ENCODE results near the gene ARHGAP26. TPM values are rescaled to one million over a fixed set of nuclear protein-coding genes. Genes with fewer than 3 reads are reported as not detected.

The ARHGAP26 gene
- total RNA-seq, 4 donors from 2014 or later: 28.2 to 52.3 (median 37.9) TPM

DNA sequence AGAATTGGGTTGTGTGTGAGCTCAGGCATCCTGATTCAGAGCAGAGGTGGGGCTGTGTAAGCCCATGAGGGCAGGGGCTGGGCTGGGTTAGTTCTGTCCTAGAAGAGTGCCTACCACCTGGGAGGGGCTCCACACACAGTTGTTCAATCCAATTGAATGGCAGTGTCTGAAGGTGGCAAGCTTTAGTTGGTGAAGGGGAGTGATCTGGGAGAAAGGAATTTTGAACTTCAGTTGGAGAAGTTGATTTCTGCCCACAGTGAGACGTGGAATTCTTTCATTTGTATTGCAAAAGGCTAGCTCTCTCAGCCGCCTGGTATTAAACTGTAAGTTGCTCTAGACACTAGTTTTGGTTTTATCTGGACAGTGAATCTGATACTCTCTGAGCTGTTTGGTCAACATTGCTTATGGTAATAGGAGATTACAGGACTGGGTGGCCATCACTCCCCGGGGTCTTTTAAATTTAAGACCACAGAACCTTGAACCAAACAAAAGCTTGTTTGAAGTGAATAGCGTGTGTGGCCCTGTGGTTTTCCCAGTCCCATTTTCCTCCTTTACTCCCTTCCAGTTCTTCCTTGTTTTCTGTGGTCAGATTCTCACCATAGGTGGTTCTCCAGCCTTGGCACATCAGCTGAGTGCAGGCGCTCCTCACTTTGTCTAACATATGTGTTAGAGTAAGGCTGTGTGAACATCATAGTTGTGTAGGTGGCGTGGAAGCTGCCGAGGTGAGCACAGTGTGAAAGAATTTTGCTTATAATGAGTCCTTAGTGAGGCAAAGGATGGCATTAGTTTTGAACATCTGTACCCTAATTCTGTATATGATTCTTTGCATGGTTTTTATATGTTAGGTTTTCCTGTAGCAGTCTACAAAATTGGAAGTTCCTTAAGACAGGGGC is 78.0 kb downstream of the ARHGAP26 start:
- intact Hi-C loops (cut with DNase I): no loop called here
- Histone ChIP-seq H3K27me3 (no peaks in the 10 kb centered on the region), H3K36me3 (no peaks in the 10 kb centered on the region), H3K4me1 (peaks cover 16 to 31% of the 10 kb centered on the region in 2 donors), H3K27ac (no peak overlapping the region), H3K4me3 (replicated peaks in 1 of 3) (no peak overlapping the region), H3K9me3 (no peaks in the 10 kb centered on the region)
- 90 to 93% methylated on average over 7 of the region's 7 CpGs for WGBS, 2 donors
- no peak for TF ChIP-seq POLR2A (IDR thresholded peaks at IDR 0.05)
- TF ChIP-seq, protein P1, sequence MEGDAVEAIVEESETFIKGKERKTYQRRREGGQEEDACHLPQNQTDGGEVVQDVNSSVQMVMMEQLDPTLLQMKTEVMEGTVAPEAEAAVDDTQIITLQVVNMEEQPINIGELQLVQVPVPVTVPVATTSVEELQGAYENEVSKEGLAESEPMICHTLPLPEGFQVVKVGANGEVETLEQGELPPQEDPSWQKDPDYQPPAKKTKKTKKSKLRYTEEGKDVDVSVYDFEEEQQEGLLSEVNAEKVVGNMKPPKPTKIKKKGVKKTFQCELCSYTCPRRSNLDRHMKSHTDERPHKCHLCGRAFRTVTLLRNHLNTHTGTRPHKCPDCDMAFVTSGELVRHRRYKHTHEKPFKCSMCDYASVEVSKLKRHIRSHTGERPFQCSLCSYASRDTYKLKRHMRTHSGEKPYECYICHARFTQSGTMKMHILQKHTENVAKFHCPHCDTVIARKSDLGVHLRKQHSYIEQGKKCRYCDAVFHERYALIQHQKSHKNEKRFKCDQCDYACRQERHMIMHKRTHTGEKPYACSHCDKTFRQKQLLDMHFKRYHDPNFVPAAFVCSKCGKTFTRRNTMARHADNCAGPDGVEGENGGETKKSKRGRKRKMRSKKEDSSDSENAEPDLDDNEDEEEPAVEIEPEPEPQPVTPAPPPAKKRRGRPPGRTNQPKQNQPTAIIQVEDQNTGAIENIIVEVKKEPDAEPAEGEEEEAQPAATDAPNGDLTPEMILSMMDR (IDR thresholded peaks at IDR 0.05): no peak
- no peak for DNase-seq

DNA sequence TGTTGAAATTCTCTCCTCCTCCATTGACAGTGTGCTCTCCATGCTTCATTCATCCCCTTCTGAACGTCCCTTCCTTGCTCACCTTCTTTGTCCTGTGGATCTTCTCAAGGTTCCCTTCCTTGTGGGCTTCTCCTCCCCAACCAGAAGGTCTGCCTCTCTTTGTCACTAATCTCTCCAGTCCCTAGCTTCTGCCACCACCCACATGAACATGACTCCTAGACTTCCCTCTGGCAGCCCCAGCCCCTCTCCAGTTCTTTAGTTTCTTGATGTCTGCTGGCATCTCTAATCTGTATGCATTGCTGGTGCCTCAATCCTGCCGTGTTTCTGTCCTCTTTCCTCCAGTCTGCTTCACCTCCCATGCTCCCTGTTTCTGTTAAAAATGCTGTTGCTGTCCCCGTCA is 79.3 kb downstream of the ARHGAP26 start:
- intact Hi-C loops (cut with DNase I): no loop called here
- Histone ChIP-seq H3K27ac (no peak overlapping the region), H3K4me3 (replicated peaks in 1 of 3) (no peak overlapping the region), H3K27me3 (no peaks in the 10 kb centered on the region), H3K9me3 (no peaks in the 10 kb centered on the region), H3K36me3 (no peaks in the 10 kb centered on the region), H3K4me1 (peaks cover 16 to 31% of the 10 kb centered on the region in 2 donors)
- 88 to 95% methylated on average over 3 of the region's 3 CpGs for WGBS, 2 donors
- TF ChIP-seq, protein P1 (IDR thresholded peaks at IDR 0.05): no peak
- no peak for TF ChIP-seq POLR2A (IDR thresholded peaks at IDR 0.05)
- DNase-seq: no peak

DNA sequence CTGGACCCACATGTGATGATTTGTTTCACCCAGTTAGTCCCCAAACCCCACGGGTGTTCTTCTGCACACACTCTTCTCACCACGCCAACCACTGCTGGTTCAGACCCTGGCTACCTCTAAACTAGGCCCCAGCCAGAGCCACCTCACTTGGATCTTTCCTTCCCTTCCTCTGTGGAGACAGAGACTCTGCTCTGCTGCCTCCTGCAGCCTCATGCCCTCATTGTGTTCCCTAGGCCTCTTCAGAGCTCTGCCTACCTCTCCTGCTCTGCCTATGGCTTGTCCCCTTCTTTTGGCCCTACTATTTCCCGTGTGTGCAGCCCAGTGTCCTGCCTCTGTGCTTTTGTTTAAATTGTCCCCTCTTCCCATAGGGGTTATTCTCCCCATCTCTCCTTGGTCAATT is 79.7 kb downstream of the ARHGAP26 start:
- no peaks in the 10 kb centered on the region for H3K36me3 ChIP-seq
- intact Hi-C loops (cut with DNase I): no loop called here
- no peak for DNase-seq
- no peaks in the 10 kb centered on the region for H3K27me3 ChIP-seq
- TF ChIP-seq, protein P1 (IDR thresholded peaks at IDR 0.05): no peak
- TF ChIP-seq POLR2A (IDR thresholded peaks at IDR 0.05): no peak
- H3K4me3 ChIP-seq (replicated peaks in 1 of 3): no peak overlapping the region
- H3K9me3 ChIP-seq: no peaks in the 10 kb centered on the region
- 87 to 88% methylated on average over 3 of the region's 3 CpGs for WGBS, 2 donors
- H3K4me1 ChIP-seq: peaks cover 15 to 28% of the 10 kb centered on the region in 2 donors
- H3K27ac ChIP-seq: no peak overlapping the region

DNA sequence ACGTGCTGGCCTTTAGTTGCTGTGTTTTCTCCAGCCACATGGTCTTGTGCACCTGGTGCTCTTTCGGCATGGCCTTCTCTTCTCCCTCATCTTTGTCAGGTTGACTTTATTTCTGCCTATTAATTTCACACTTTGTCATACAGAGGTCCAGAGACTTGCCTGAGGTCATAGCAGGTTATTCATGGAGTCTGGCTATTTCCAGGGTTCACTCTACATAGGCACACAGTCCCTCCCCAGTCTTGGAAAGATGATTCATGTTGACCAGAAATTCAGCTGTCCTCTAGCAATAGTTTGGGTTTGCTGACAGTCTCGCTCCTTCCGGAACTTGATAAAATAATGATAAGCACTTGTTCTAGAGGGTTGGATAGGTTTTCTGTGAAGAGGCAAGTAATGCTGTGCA is 81.6 kb downstream of the ARHGAP26 start:
- Histone ChIP-seq H3K27ac (no peak overlapping the region), H3K9me3 (no peaks in the 10 kb centered on the region), H3K4me1 (peaks cover 0 to 10% of the 10 kb centered on the region in 2 donors), H3K27me3 (no peaks in the 10 kb centered on the region), H3K4me3 (replicated peaks in 1 of 3) (no peak overlapping the region), H3K36me3 (no peaks in the 10 kb centered on the region)
- no peak for DNase-seq
- TF ChIP-seq, protein P1 (IDR thresholded peaks at IDR 0.05): no peak
- TF ChIP-seq POLR2A (IDR thresholded peaks at IDR 0.05): no peak
- intact Hi-C loops (cut with DNase I): no loop called here
- 93 to 95% methylated on average over 4 of the region's 4 CpGs for WGBS, 2 donors
